Osteoblast (primary cell): ENCODE results near the gene EIF1. TPM values are rescaled to one million over a fixed set of nuclear protein-coding genes. Genes with fewer than 3 reads are reported as not detected.
A peak's percentile ranks its signal among the peaks of the same experiment; 100 is the strongest.
"Not testable (repeated sequence)": the region's sequence is repeated elsewhere in the genome, so short reads cannot be mapped to it uniquely, and the experiment has no call there.

ENCODE experiments used
- DNase-seq: peaks from one replicate; pipeline ENCODE4 v3.0.0; 2011; ENCODE audit warnings: low spot score, mixed read lengths; ENCODE audit not compliant: insufficient read length; ENCODE audit errors: missing footprints
- H2AFZ ChIP-seq: 2 replicates; pipeline ENCODE4 v1.6.0; 2011; ENCODE audit warnings: mild to moderate bottlenecking, low read length
- H3K27ac ChIP-seq: 2 replicates; pipeline ENCODE4 v1.5.1; 2011; ENCODE audit warnings: mild to moderate bottlenecking, low read depth, low read length, moderate library complexity
- H3K27me3 ChIP-seq: 2 replicates; pipeline ENCODE4 v1.6.0; 2012; ENCODE audit warnings: mild to moderate bottlenecking, control low read depth, inconsistent platforms, low read length, moderate library complexity; ENCODE audit not compliant: insufficient read depth
- H3K36me3 ChIP-seq: 2 replicates; pipeline ENCODE4 v1.5.1; 2011; ENCODE audit warnings: mild to moderate bottlenecking, low read length, control low read depth, moderate library complexity; ENCODE audit not compliant: insufficient read depth
- H3K4me1 ChIP-seq: 2 replicates; pipeline ENCODE4 v1.5.1; 2011; ENCODE audit warnings: mild to moderate bottlenecking, low read length, control low read depth, moderate library complexity; ENCODE audit not compliant: insufficient read depth
- H3K4me2 ChIP-seq: 2 replicates; pipeline ENCODE4 v1.6.0; 2011; ENCODE audit warnings: mild to moderate bottlenecking, low read length; ENCODE audit not compliant: insufficient read depth
- H3K4me3 ChIP-seq: fragments of 200-600 bp; sonication (generic); 3 replicates; pipeline ENCODE4 v1.5.1; 2012; ENCODE audit warnings: mild to moderate bottlenecking, low read length, inconsistent platforms; ENCODE audit not compliant: insufficient read depth
- H3K79me2 ChIP-seq: 2 replicates; pipeline ENCODE4 v1.6.0; 2012; ENCODE audit warnings: mild to moderate bottlenecking, low read length, control low read depth, inconsistent platforms; ENCODE audit not compliant: insufficient read depth
- H3K9me3 ChIP-seq: 2 replicates; pipeline ENCODE4 v1.5.1; 2011; ENCODE audit warnings: low read depth, low read length, control low read depth
- H4K20me1 ChIP-seq: 2 replicates; pipeline ENCODE4 v1.6.0; 2012; ENCODE audit warnings: mild to moderate bottlenecking, low read length, control low read depth; ENCODE audit not compliant: insufficient read depth
- CTCF ChIP-seq: IDR thresholded peaks from 2 replicates; pipeline ENCODE4 v1.5.1; 2011; ENCODE audit warnings: mild to moderate bottlenecking, low read depth, low read length, moderate library complexity; ENCODE audit errors: extremely low read depth
- total RNA-seq: library from RNA; depleted of rRNA; stranded (reverse); fragments of >200 nt; gene quantifications from 2 replicates; pipeline ENCODE4 v1.2.3, GENCODE V29; 2012

Gene EIF1
- total RNA-seq, 1 donor: 94.5 TPM

GRCh38 chr17:41684035-41684434, 4.7 kb upstream of the EIF1 start:
- Histone ChIP-seq H3K4me2 (no peak overlapping the region), H2AFZ (no peak overlapping the region), H3K27ac (no peak overlapping the region), H4K20me1 (peaks cover 3% of the 10 kb centered on the region), H3K4me3 (no peak overlapping the region), H3K36me3 (no peaks in the 10 kb centered on the region), H3K9me3 (no peaks in the 10 kb centered on the region), H3K4me1 (peaks cover 10% of the 10 kb centered on the region), H3K79me2 (peaks cover 3% of the 10 kb centered on the region), H3K27me3 (peaks cover 6% of the 10 kb centered on the region)
- DNase-seq: no peak
- no peak for TF ChIP-seq CTCF

- Histone ChIP-seq H3K4me1 (peaks cover 14% of the 10 kb centered on the region), H3K36me3 (peaks cover 14% of the 10 kb centered on the region), H4K20me1 (peaks cover 19% of the 10 kb centered on the region), H3K79me2 (peaks cover 18% of the 10 kb centered on the region)
- not testable (repeated sequence) for H3K9me3 ChIP-seq, H2AFZ ChIP-seq, H3K4me2 ChIP-seq, H3K4me3 ChIP-seq, H3K27ac ChIP-seq, DNase-seq, H3K27me3 ChIP-seq
Measured at GRCh38 chr17:41685753-41686152, 2.9 kb upstream of the EIF1 start.

- Histone ChIP-seq H3K27ac (no peak overlapping the region), H3K4me3 (no peak overlapping the region), H4K20me1 (peaks cover 24% of the 10 kb centered on the region), H3K79me2 (peaks cover 23% of the 10 kb centered on the region), H2AFZ (no peak overlapping the region), H3K9me3 (no peaks in the 10 kb centered on the region), H3K36me3 (peaks cover 19% of the 10 kb centered on the region), H3K27me3 (peaks cover 6% of the 10 kb centered on the region), H3K4me2 (no peak overlapping the region), H3K4me1 (peaks cover 19% of the 10 kb centered on the region)
- TF ChIP-seq CTCF: no peak
- no peak for DNase-seq
Measured at GRCh38 chr17:41686281-41686680, 2.4 kb upstream of the EIF1 start.

- Histone ChIP-seq H3K79me2 (peaks cover 26% of the 10 kb centered on the region), H3K4me1 (peaks cover 20% of the 10 kb centered on the region), H3K4me2 (peak overlapping the region; percentile 84), H3K27ac (peak overlapping the region; percentile 73), H4K20me1 (peaks cover 34% of the 10 kb centered on the region), H3K27me3 (peaks cover 6% of the 10 kb centered on the region), H3K4me3 (peak overlapping the region; percentile 94), H3K9me3 (no peaks in the 10 kb centered on the region), H3K36me3 (peaks cover 37% of the 10 kb centered on the region), H2AFZ (peak overlapping the region; percentile 75)
- peak; percentile 46 for TF ChIP-seq CTCF
- peak; percentile 72 for DNase-seq
Measured at GRCh38 chr17:41687828-41688640, 651 bp upstream of the EIF1 start.
